Astrocyte of the cerebellum (primary cell): ENCODE results near the gene CRYGN.

Source experiments
- DNase-seq: peaks from one replicate; pipeline ENCODE4 v3.0.0-alpha.2; 2011; ENCODE audit warnings: low read depth
- H3K4me3 ChIP-seq: 2 replicates; pipeline ENCODE4 v1.5.1; 2011; ENCODE audit warnings: mild to moderate bottlenecking, low read depth, low read length, moderate library complexity
- in situ Hi-C: cut with HindIII; loops from 2 replicates; pipeline ENCODE4 v1.10.0; 2017; ENCODE audit warnings: low sequenced_read_pairs
- TF ChIP-seq, protein P1 (sequence below): IDR thresholded peaks from 2 replicates; pipeline ENCODE4 v1.5.1; 2012; ENCODE audit warnings: low read length, low read depth, moderate library complexity, mild to moderate bottlenecking; ENCODE audit errors: missing control alignments

CRYGN gene

DNA sequence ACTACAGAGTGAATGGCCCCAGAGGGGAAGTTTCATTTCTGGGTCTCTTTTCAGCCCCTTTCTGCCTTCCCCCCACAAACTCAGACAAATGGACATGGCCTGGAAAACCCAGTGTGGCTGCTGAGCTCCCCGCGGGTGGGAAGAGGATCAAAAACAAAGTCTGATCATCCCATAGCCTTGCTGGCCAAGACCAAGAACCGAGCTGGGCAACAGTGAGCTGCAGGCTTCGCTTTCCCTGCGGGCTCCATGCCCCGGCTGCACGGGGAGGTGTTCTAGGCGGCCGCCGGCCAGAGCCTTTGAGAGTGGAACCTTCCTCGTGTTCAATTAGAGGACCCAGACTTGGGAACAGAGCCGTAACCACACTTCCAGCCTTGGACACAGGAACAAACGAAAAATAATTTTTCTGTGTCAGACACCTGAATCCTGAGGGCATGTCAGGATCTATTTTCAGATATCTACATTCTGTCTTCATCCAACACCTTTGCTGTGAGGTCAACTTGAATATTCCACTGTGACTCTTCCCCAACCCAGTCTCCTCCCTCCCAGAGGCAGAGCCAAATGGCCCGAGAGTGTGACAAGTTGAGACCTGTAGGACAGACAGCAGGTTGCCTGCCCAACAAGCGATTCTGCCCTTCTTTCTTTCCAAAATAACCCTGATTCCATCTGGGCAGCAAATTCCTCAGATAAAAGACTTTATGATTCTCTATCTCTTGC is 56.1 kb downstream of the CRYGN start:
- no peak overlapping the region for H3K4me3 ChIP-seq
- DNase-seq: no peak
- TF ChIP-seq, protein P1, sequence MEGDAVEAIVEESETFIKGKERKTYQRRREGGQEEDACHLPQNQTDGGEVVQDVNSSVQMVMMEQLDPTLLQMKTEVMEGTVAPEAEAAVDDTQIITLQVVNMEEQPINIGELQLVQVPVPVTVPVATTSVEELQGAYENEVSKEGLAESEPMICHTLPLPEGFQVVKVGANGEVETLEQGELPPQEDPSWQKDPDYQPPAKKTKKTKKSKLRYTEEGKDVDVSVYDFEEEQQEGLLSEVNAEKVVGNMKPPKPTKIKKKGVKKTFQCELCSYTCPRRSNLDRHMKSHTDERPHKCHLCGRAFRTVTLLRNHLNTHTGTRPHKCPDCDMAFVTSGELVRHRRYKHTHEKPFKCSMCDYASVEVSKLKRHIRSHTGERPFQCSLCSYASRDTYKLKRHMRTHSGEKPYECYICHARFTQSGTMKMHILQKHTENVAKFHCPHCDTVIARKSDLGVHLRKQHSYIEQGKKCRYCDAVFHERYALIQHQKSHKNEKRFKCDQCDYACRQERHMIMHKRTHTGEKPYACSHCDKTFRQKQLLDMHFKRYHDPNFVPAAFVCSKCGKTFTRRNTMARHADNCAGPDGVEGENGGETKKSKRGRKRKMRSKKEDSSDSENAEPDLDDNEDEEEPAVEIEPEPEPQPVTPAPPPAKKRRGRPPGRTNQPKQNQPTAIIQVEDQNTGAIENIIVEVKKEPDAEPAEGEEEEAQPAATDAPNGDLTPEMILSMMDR: no peak
- in situ Hi-C loops: no loop called here

DNA sequence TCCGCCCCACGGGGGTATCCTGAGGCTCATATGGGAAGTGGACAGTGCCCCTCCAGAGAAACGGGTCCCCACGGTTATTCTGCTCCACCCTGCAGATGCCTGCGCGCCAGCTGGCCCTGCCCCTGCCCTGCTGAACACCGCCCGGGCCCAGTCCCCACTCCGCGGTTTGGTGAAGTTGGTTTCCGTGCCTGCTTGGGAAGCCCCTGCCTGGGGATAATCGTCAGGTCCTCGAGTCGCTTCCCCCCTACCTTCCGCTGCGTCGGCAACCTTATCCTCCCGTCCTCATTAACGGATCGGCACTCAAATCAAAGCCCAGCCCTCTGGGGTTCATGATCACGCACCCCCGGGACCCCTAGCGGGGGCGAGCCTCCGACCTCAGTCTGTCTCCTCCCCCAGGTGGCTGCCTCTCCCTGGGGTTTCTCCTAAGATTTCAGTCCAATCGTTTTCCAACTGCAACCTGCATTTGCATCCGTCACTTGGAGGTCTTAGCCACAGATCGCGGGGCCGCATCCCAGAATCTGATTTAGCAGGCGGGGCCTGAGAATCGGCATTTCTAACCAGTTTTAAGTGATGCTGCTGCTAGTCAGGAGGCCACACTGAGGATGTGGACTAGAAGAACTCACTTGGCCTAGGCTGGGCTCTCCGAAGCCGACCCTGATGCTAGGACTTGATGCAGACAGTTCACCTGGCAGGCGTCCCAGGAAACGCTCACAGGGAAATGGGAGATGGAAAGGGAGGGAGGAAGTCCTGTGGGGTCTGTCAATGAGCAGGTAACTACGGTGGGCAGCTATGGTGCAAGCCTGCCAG is 57.7 kb downstream of the CRYGN start:
- H3K4me3 ChIP-seq: peak overlapping the region; percentile 9
- DNase-seq: no peak
- in situ Hi-C loops: no loop called here
- TF ChIP-seq, protein P1: no peak

- DNase-seq: no peak
- H3K4me3 ChIP-seq: peak overlapping the region; percentile 9
- TF ChIP-seq, protein P1: no peak
- in situ Hi-C loops: no loop called here
These were observed 58.4 kb downstream of the CRYGN start for GRCh38 chr7:151381348-151382078.

- DNase-seq: no peak
- H3K4me3 ChIP-seq: no peak overlapping the region
- in situ Hi-C loops: no loop called here
- TF ChIP-seq, protein P1: no peak
These were observed 58.9 kb downstream of the CRYGN start for GRCh38 chr7:151381098-151381347.

DNA sequence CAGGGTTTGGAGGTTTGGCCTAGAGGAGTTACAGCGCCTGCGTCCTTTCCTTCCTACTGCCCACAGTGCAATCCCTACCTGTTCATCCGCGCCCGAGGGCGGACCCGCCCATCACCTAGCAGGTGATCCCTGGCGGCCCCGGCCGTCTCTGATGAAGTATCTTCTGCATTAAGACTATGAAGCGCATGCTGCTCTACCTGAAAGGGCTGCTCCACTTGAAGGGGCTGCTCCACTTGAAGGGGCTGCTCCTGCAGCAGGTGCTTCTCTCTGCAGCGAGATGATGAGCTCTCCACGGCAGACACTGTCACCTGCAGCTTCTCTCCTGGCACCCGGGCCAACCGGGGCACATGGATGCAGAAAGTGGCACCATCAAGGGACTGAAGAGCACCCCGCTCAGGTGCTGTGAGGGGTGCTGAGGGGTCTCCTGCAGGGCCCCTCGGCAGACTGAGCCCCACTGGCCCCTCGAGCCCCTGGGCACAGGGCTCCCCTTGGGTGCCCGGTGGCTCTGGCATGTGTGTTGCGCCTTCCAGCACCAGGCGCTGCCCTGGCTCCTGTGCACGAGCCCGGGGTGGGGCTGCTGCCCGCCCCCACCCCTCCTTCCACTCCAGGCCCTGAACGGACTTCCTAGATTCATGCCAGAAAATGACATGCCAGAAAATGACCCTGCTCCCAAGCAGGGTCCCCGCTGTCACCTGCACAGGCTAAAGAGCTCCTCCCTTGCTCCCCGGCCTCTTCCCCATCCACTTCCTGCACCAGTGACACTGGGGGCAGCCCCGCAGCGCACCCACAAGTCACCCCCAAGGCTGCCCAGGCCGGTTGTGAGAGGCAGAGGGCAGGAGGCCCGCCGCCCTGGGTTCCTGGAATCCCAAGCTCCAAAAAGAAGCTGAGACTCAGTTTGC is 59.5 kb downstream of the CRYGN start:
- no peak for DNase-seq
- in situ Hi-C loops: no loop called here
- no peak overlapping the region for H3K4me3 ChIP-seq
- TF ChIP-seq, protein P1: no peak
